NCI-H2029 treated with DMSO at 0.1 percent for 48 hours (cell line): ENCODE data around the gene SLC25A26.

Source experiments
- DNase-seq: peaks from one replicate; lab custom pipeline; 2025; lab: John Stamatoyannopoulos, UW

Gene SLC25A26

GRCh38 chr3:66227051-66227450 is 6.2 kb downstream of the SLC25A26 start:
- no peak for DNase-seq

- no peak for DNase-seq
These were observed 7.1 kb downstream of the SLC25A26 start for GRCh38 chr3:66227915-66228314.

- no peak for DNase-seq
These were observed 7.9 kb downstream of the SLC25A26 start for GRCh38 chr3:66228707-66229106.

- no peak for DNase-seq
These were observed 9.1 kb downstream of the SLC25A26 start for GRCh38 chr3:66229931-66230330.

GRCh38 chr3:66233033-66233432 is 12.2 kb downstream of the SLC25A26 start:
- no peak for DNase-seq

GRCh38 chr3:66236281-66236680 is 15.5 kb downstream of the SLC25A26 start:
- DNase-seq: no peak

GRCh38 chr3:66237552-66237951 is 16.8 kb downstream of the SLC25A26 start:
- no peak for DNase-seq

GRCh38 chr3:66239513-66240123 is 18.8 kb downstream of the SLC25A26 start:
- DNase-seq: no peak

GRCh38 chr3:66241466-66241865 is 20.7 kb downstream of the SLC25A26 start:
- DNase-seq: no peak

GRCh38 chr3:66242788-66243464 is 22.1 kb downstream of the SLC25A26 start:
- DNase-seq: no peak

GRCh38 chr3:66248641-66249040 is 27.8 kb downstream of the SLC25A26 start:
- DNase-seq: no peak

- no peak for DNase-seq
These were observed 33.2 kb downstream of the SLC25A26 start for GRCh38 chr3:66253790-66254620.

- no peak for DNase-seq
These were observed 35.1 kb downstream of the SLC25A26 start for GRCh38 chr3:66255865-66256264.

- no peak for DNase-seq
These were observed 36.0 kb downstream of the SLC25A26 start for GRCh38 chr3:66256806-66257205.

GRCh38 chr3:66259566-66260255 is 38.9 kb downstream of the SLC25A26 start:
- no peak for DNase-seq

GRCh38 chr3:66260431-66260830 is 39.6 kb downstream of the SLC25A26 start:
- no peak for DNase-seq

- DNase-seq: no peak
These were observed 40.6 kb downstream of the SLC25A26 start for GRCh38 chr3:66261355-66261754.

- no peak for DNase-seq
These were observed 44.8 kb downstream of the SLC25A26 start for GRCh38 chr3:66265649-66266048.

- DNase-seq: no peak
These were observed 45.8 kb downstream of the SLC25A26 start for GRCh38 chr3:66266551-66266950.

- DNase-seq: no peak
These were observed 46.2 kb downstream of the SLC25A26 start for GRCh38 chr3:66267031-66267430.

GRCh38 chr3:66267906-66268305 is 47.1 kb downstream of the SLC25A26 start:
- no peak for DNase-seq

- DNase-seq: no peak
These were observed 48.1 kb downstream of the SLC25A26 start for GRCh38 chr3:66268864-66269263.
